ENCODE measurements around the gene ABCF2. TPM values are rescaled to one million over a fixed set of nuclear protein-coding genes. Genes with fewer than 3 reads are reported as not detected.
A peak's percentile ranks its signal among the peaks of the same experiment; 100 is the strongest.

The ABCF2 gene
- polyA plus RNA-seq, 3 donors, result 18.0 to 22.0 (median 21.1) TPM

- H3K4me2 ChIP-seq (replicated peaks; ENCODE audit: extremely low read depth, low read length, poor library complexity, severe bottlenecking), result no peak overlapping the region
- H3K9ac ChIP-seq (ENCODE audit: insufficient read depth, low read length, poor library complexity, severe bottlenecking), result no peak overlapping the region
- H3K9me3 Mint-ChIP-seq, result peaks cover 0 to 4% (median 0%) of the 10 kb centered on the region in 7 donors
- no peak overlapping the region for H3K4me3 ChIP-seq (replicated peaks in 1 of 3; ENCODE audit: low read depth in 2 of 3, low read length in 3 of 3)
- H3K36me3 ChIP-seq (replicated peaks in 1 of 2; ENCODE audit: control insufficient read depth in 1 of 2, insufficient read depth in 2 of 2, low read length in 2 of 2), result peaks cover under 1 to 9% of the 10 kb centered on the region in 2 donors
- TF ChIP-seq CTCF (IDR thresholded peaks at IDR 0.05), result no peak
- H3K79me2 ChIP-seq (ENCODE audit: insufficient read depth, low read length), result no peaks in the 10 kb centered on the region
- H3K4me1 Mint-ChIP-seq, result no peaks in the 10 kb centered on the region
- no peak overlapping the region for H3K27ac ChIP-seq (ENCODE audit: low read depth in 1 of 2, low read length in 2 of 2)
- H3K36me3 Mint-ChIP-seq, result peaks cover 12 to 13% of the 10 kb centered on the region in 2 donors
- H3K27me3 Mint-ChIP-seq (ENCODE audit: low read depth in 3 of 3), result peaks cover 31 to 53% (median 32%) of the 10 kb centered on the region in 3 donors
- H3K4me3 Mint-ChIP-seq, result no peak overlapping the region
- no peaks in the 10 kb centered on the region for H3K4me1 ChIP-seq (ENCODE audit: control insufficient read depth in 1 of 2, insufficient read depth in 2 of 2, low read length in 2 of 2)
- H3K9me3 ChIP-seq (replicated peaks in 1 of 2; ENCODE audit: control insufficient read depth in 1 of 2, insufficient read depth in 1 of 2, low read length in 2 of 2), result no peaks in the 10 kb centered on the region
- no peak for DNase-seq
- intact Hi-C loops (cut with micrococcal nuclease), result no loop called here
- no peak overlapping the region for H2AFZ ChIP-seq (ENCODE audit: insufficient read depth, low read depth, low read length, poor library complexity, severe bottlenecking)
- 84% methylated on average over 11 of the region's 12 CpGs for WGBS (ENCODE audit: insufficient coverage)
- H4K20me1 ChIP-seq (ENCODE audit: insufficient read depth, low read length), result peaks cover 3% of the 10 kb centered on the region
- H3K27ac Mint-ChIP-seq, result no peak overlapping the region
- H3K27me3 ChIP-seq (ENCODE audit: control insufficient read depth in 2 of 2, insufficient read depth in 2 of 2, low read length in 2 of 2), result peaks cover 3 to 11% of the 10 kb centered on the region in 2 donors
Observed at GRCh38 chr7:151207804-151208203, 19.2 kb downstream of the ABCF2 start.

- no peak overlapping the region for H3K27ac ChIP-seq (ENCODE audit: low read depth in 1 of 2, low read length in 2 of 2)
- Mint-ChIP-seq H3K4me1 (no peaks in the 10 kb centered on the region), H3K27me3 (ENCODE audit: low read depth in 3 of 3) (peaks cover 31 to 54% (median 33%) of the 10 kb centered on the region in 3 donors), H3K27ac (peak overlapping the region in 1 of 7 donors; percentile 70), H3K36me3 (peaks cover 7 to 10% of the 10 kb centered on the region in 2 donors), H3K9me3 (peaks cover 0 to 4% (median 0%) of the 10 kb centered on the region in 7 donors), H3K4me3 (no peak overlapping the region)
- H3K36me3 ChIP-seq (replicated peaks in 1 of 2; ENCODE audit: control insufficient read depth in 1 of 2, insufficient read depth in 2 of 2, low read length in 2 of 2), result peaks cover 0 to 4% of the 10 kb centered on the region in 2 donors
- peaks cover 3 to 11% of the 10 kb centered on the region in 2 donors for H3K27me3 ChIP-seq (ENCODE audit: control insufficient read depth in 2 of 2, insufficient read depth in 2 of 2, low read length in 2 of 2)
- no peak overlapping the region for H3K9ac ChIP-seq (ENCODE audit: insufficient read depth, low read length, poor library complexity, severe bottlenecking)
- DNase-seq, result no peak
- 9% methylated on average over 8 of the region's 9 CpGs for WGBS (ENCODE audit: insufficient coverage)
- H3K4me1 ChIP-seq (ENCODE audit: control insufficient read depth in 1 of 2, insufficient read depth in 2 of 2, low read length in 2 of 2), result no peaks in the 10 kb centered on the region
- H3K4me3 ChIP-seq (replicated peaks in 1 of 3; ENCODE audit: low read depth in 2 of 3, low read length in 3 of 3), result no peak overlapping the region
- H3K79me2 ChIP-seq (ENCODE audit: insufficient read depth, low read length), result no peaks in the 10 kb centered on the region
- H3K4me2 ChIP-seq (replicated peaks; ENCODE audit: extremely low read depth, low read length, poor library complexity, severe bottlenecking), result no peak overlapping the region
- TF ChIP-seq CTCF (IDR thresholded peaks at IDR 0.05), result no peak
- no peaks in the 10 kb centered on the region for H3K9me3 ChIP-seq (replicated peaks in 1 of 2; ENCODE audit: control insufficient read depth in 1 of 2, insufficient read depth in 1 of 2, low read length in 2 of 2)
- H2AFZ ChIP-seq (ENCODE audit: insufficient read depth, low read depth, low read length, poor library complexity, severe bottlenecking), result no peak overlapping the region
- H4K20me1 ChIP-seq (ENCODE audit: insufficient read depth, low read length), result peaks cover 3% of the 10 kb centered on the region
- intact Hi-C loops (cut with micrococcal nuclease), result no loop called here
Observed at GRCh38 chr7:151207315-151207714, 19.7 kb downstream of the ABCF2 start.

All from CD14-positive monocyte (primary cell).